Erythroblast (primary cell): ENCODE results near the gene ARHGAP8.
"Not testable (repeated sequence)": the region's sequence is repeated elsewhere in the genome, so short reads cannot be mapped to it uniquely, and the experiment has no call there.

Source experiments
- GATA1 ChIP-seq: IDR thresholded peaks from 2 replicates; pipeline ENCODE4 v1.6.1; 2011; ENCODE audit warnings: low read depth, mild to moderate bottlenecking, control low read depth, low read length, moderate library complexity
- POLR2A ChIP-seq: IDR thresholded peaks from 2 replicates; pipeline ENCODE4 v1.6.1; 2011; ENCODE audit warnings: mild to moderate bottlenecking, low read length

GRCh38 chr22:44903164-44903563 lies 150.8 kb downstream of the ARHGAP8 start:
- not testable (repeated sequence) for TF ChIP-seq POLR2A, GATA1
